HG03066 (cell line): ENCODE measurements around the gene HARS2.
"Not testable (repeated sequence)": the region's sequence is repeated elsewhere in the genome, so short reads cannot be mapped to it uniquely, and the experiment has no call there.

Experiments
- ATAC-seq: cut with Tn5 transposase; IDR thresholded peaks from one replicate; pipeline ENCODE4 v1.9.1; 2021; ENCODE audit warnings: low read depth; ENCODE audit not compliant: unreplicated experiment

The HARS2 gene

DNA sequence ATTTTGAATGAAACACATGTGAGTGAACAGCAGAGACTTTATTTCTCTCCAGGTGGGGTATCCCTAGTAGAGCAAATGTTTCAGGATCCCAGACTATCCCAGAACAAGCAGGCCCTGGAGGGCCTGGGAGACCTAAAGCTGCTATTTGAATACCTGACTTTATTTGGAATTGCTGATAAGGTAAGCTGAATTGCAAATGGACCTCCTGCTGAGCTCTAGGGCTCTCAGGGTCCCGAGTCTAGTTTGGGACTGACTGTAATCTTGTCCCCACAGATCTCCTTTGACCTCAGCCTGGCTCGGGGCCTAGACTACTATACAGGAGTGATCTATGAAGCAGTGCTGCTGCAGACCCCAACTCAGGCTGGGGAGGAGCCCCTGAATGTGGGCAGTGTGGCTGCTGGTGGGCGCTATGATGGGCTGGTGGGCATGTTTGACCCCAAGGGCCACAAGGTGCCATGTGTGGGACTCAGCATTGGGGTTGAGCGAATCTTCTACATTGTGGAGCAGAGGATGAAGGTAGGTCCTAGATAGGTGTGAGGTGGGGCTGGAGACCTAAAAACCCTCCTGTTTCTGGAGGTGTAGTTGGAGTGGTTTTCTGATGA lies 5.7 kb downstream of the HARS2 start:
- no peak for ATAC-seq

DNA sequence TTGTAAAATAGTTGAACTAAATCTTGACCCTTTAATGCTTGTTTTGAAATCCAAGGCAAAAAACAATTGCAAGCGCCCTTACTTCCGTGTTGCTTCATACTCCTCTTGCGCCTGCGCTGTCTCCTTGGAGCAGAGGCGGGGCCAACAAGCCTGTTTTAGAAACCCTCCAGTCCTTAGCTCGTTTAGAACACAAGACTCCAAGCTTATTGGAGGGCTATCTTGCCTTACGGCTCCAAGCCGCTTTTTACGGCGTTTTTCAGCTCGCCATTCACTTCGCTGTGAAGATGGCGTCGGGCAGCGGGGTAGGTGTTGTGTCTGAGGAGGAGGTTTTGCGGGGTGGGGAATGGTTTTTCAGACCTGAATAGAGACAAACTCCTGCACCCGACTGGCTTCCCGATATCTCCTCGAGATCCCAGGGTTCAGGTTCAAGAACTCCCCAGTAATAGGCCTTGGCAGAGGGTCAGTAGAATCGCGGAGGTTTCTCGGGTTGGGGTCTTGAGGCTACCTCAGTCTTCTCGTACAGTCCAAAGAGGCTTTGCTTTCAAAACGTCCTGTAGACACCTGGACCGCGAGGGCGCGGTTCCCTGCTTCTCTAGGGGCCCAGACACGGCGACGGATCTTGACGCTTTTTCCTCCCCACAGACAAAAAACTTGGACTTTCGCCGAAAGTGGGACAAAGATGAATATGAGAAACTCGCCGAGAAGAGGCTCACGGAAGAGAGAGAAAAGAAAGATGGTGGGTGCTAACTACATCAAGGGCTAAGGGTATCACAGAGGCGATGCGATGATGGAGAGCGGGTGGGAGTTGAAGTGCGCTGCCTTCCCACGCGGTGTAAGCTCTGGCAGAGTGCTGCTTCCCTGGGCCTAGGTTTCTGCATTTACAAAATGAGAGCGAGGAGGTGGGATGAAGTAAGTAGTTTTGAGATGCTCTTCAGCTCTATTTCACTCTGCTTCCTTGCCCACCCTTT lies 9.2 kb downstream of the HARS2 start, which contains the start of gene ZMAT2:
Gene ZMAT2 (plus strand): TSS at position 271 of the 968 bp plus-strand sequence. CDS start 14 bp downstream, at position 285.
- ATAC-seq, result peak; percentile 98

GRCh38 chr5:140707812-140708211 lies 16.6 kb downstream of the HARS2 start:
- ATAC-seq, result no peak

DNA sequence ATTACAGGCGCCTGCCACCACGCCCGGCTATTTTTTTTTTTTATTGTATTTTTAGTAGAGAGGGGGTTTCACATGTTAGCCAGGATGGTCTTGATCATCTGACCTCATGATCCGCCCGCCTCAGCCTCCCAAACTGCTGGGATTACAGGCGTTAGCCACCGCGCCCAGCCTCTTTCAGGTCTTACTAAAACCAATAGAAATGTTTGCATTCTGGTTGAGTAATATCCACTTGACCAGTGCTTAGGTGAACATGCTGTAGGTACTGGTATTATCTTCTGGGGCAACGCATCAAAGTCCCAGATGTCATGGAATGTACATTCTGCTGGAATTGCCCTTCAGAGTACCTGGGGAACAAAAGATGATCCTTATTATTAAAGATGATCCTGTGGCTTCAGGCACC lies 17.5 kb downstream of the HARS2 start:
- not testable (repeated sequence) for ATAC-seq

- peak; percentile 92 for ATAC-seq
Observed at GRCh38 chr5:140710899-140711552, 19.8 kb downstream of the HARS2 start.

GRCh38 chr5:140711794-140712193 lies 20.5 kb downstream of the HARS2 start:
- ATAC-seq, result no peak

DNA sequence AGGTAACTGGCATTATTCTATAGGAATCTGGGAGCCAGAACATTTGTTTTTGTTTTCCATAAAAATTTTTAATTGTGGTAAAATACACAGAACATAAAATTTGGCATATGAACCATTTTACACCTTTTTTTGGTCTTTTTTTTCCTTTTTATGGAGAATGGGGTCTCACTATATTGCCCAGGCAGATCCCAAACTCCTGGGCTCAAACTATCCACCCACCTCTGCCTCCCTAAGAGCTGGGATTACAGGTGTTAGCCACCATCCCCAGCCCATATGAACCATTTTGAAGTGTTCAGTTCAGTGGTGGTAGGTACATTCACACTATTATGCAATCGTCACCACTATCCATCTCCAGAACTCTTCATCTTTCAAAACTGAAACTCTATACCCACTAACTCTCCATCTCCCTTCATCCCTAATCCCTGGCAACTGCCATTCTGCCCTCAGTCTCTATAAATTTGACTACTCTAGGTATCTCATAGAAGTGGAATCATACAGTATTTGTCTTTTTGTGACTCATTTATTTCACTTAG lies 22.4 kb downstream of the HARS2 start:
- no peak for ATAC-seq

DNA sequence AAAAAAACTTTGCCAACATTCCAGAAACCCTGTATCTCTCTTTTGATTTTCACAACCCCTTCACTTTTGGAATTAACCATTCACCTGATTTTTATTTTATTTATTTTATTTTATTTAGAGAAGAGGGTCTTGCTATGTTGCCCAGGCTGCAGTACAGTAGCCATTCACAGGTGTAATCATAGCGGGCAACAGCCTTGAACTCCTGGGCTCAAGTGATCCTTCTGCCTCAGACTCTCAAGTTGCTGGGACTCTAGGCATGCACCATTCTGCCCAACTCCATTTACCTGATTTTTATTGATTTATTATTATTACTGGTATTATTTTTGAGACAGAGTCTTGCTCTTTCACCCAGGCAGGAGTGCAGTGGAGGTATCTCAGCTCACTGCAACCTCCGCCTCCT lies 25.0 kb downstream of the HARS2 start:
- ATAC-seq, result not testable (repeated sequence)

DNA sequence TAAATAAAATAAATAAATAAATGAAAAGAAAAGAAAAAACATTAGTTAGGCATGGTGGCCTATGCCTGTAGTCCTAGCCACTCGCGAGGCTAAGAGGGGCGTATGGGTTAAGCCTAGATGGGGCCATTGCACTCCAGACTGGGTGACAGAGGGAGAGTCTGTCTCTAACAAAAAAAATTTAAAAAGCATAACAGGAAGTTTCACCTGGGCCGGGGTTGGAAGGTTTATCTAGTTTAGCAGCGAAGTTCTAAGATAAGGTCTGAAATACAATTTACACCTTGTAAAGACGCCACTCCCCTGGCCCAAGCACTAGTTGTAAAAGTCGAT lies 27.0 kb downstream of the HARS2 start:
- no peak for ATAC-seq

GRCh38 chr5:140720738-140721137 lies 29.5 kb downstream of the HARS2 start:
- ATAC-seq, result not testable (repeated sequence)

- ATAC-seq, result not testable (repeated sequence)
Observed at GRCh38 chr5:140721395-140721794, 30.1 kb downstream of the HARS2 start.

- no peak for ATAC-seq
Observed at GRCh38 chr5:140725799-140726471, 34.7 kb downstream of the HARS2 start.

- ATAC-seq, result no peak
Observed at GRCh38 chr5:140733098-140733497, 41.8 kb downstream of the HARS2 start.

DNA sequence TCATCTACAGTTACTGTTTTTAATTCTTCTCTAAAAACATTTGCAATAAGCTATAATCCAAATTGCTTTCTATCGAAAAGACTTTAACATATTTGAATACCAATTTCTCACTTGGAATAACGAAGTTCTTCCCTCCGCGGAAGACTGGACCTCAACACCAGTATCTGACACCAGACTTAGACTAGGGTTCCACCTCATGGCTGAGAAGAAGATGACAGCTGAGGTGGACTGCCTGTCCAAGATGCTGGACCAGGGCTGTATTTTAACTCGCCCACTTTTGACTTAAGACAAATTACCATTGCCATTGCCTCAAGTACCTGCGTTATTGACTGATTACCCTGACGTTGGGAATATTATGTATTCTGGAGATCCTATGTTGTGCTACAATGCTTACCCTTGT lies 43.1 kb downstream of the HARS2 start:
- ATAC-seq, result no peak

GRCh38 chr5:140737486-140737885 lies 46.2 kb downstream of the HARS2 start:
- ATAC-seq, result no peak

GRCh38 chr5:140741967-140742366 lies 50.7 kb downstream of the HARS2 start:
- ATAC-seq, result no peak
